Left ventricle myocardium inferior (tissue), 1 donor: Measurements from ENCODE around the gene ANGPTL2. TPM values are rescaled to one million over a fixed set of nuclear protein-coding genes. Genes with fewer than 3 reads are reported as not detected.

Experiments
- DNase-seq: peaks from one replicate; pipeline ENCODE4 v3.0.0-alpha.2; 2020
- H3K27ac ChIP-seq: fragments of 200-600 bp; replicated peaks from 2 replicates; pipeline ENCODE4 v1.8.0; 2021
- H3K27me3 ChIP-seq: fragments of 200-600 bp; 2 replicates; pipeline ENCODE4 v1.8.0; 2021; ENCODE audit warnings: low read depth
- H3K36me3 ChIP-seq: fragments of 200-600 bp; 2 replicates; pipeline ENCODE4 v1.8.0; 2021
- H3K4me1 ChIP-seq: fragments of 200-600 bp; 2 replicates; pipeline ENCODE4 v1.8.0; 2021
- H3K4me3 ChIP-seq: fragments of 200-600 bp; 2 replicates; pipeline ENCODE4 v1.8.0; 2021; ENCODE audit warnings: mild to moderate bottlenecking, moderate library complexity
- H3K9me3 ChIP-seq: fragments of 200-600 bp; replicated peaks from 2 replicates; pipeline ENCODE4 v1.8.0; 2021
- CTCF ChIP-seq: fragments of 200-600 bp; IDR thresholded peaks from 2 replicates; pipeline ENCODE4 v1.8.0; 2021; ENCODE audit warnings: antibody characterized with exemption, mild to moderate bottlenecking, borderline replicate concordance
- intact Hi-C: fragments of 100-400 bp; cut with micrococcal nuclease; formaldehyde crosslinking; loops from one replicate; pipeline ENCODE4 v1.11.0; 2022
- total RNA-seq: library from RNA; stranded (reverse); fragmentation: NEBNext Ultra II Directional; extraction: Animal tissue kit (Norgen Biotek cat#: 25700); gene quantifications from one replicate; pipeline ENCODE4 v1.2.1, GENCODE V29; 2021
- donor health status: DM: no; HTN: yes; CAD: no; lungs with severe emphysema.

The ANGPTL2 gene
- total RNA-seq, 1 donor from 2014 or later = 35.7 TPM

DNA sequence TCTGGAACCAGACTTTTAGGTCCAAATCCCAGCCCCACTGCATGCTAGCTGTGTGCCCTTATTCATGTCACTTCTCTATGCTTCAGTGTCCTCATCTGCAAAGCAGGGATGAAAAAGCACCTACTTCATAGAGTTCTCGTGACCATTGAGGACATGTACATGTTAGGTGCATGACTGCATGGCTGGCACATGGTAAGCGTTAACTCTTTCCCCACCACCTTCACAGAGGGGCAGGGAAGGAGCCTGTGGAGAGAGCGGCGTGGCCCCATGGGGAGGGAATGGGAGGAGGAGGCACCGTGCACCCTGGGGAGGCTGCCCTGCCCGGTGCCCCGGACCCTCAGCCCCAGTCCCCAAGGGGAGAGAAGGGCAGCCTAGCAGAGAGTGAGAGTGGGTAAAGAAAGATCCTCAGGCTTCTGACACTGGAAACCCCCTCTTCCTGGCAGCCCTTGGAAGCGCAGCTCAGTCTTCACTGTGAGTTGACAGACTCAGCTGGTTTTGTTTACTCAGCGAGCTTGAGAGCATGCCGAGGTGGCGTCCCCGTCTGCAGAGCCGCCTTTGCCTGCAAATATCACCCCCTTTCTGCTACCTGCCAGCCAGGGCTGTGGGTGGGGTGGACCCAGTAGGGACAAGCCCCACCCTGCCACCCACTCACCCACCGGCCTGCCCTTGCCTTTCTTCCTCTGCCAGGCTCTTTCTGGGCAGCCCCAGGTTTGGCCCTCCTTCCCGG lies 10.6 kb upstream of the ANGPTL2 start:
- DNase-seq = no peak
- Histone ChIP-seq H3K27ac (peak overlapping the region; percentile 90), H3K4me1 (peaks cover 81% of the 10 kb centered on the region), H3K4me3 (peak overlapping the region; percentile 7), H3K9me3 (no peaks in the 10 kb centered on the region), H3K27me3 (no peaks in the 10 kb centered on the region), H3K36me3 (no peaks in the 10 kb centered on the region)
- intact Hi-C loops = no loop called here
- no peak for TF ChIP-seq CTCF

DNA sequence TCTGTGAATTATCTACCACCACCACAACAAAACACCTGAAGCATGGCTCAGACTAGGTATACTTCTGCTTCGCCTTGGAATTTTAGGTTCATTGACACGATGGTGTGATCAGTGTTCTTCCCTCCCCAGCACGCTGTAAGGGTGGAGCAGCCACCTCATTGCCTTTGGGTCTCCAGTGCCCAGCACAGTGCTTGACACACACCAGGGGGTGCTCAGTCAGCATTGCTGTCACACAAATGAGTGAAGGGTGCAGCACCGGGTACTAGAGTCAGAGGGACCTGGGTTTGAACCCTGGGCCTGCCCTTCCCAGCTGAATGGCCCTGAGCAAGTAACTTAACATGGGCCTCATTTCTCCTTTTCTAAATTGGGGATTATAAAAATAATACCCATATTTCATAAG lies 9.9 kb upstream of the ANGPTL2 start:
- TF ChIP-seq CTCF = no peak
- intact Hi-C loops = no loop called here
- Histone ChIP-seq H3K4me3 (no peak overlapping the region), H3K36me3 (no peaks in the 10 kb centered on the region), H3K27ac (peak overlapping the region; percentile 90), H3K4me1 (peaks cover 82% of the 10 kb centered on the region), H3K27me3 (no peaks in the 10 kb centered on the region), H3K9me3 (no peaks in the 10 kb centered on the region)
- no peak for DNase-seq

GRCh38 chr9:127131871-127132270 lies 9.4 kb upstream of the ANGPTL2 start:
- Histone ChIP-seq H3K36me3 (no peaks in the 10 kb centered on the region), H3K4me3 (no peak overlapping the region), H3K27ac (peak overlapping the region; percentile 90), H3K4me1 (peaks cover 87% of the 10 kb centered on the region), H3K9me3 (no peaks in the 10 kb centered on the region), H3K27me3 (no peaks in the 10 kb centered on the region)
- intact Hi-C loops = no loop called here
- DNase-seq = no peak
- no peak for TF ChIP-seq CTCF

DNA sequence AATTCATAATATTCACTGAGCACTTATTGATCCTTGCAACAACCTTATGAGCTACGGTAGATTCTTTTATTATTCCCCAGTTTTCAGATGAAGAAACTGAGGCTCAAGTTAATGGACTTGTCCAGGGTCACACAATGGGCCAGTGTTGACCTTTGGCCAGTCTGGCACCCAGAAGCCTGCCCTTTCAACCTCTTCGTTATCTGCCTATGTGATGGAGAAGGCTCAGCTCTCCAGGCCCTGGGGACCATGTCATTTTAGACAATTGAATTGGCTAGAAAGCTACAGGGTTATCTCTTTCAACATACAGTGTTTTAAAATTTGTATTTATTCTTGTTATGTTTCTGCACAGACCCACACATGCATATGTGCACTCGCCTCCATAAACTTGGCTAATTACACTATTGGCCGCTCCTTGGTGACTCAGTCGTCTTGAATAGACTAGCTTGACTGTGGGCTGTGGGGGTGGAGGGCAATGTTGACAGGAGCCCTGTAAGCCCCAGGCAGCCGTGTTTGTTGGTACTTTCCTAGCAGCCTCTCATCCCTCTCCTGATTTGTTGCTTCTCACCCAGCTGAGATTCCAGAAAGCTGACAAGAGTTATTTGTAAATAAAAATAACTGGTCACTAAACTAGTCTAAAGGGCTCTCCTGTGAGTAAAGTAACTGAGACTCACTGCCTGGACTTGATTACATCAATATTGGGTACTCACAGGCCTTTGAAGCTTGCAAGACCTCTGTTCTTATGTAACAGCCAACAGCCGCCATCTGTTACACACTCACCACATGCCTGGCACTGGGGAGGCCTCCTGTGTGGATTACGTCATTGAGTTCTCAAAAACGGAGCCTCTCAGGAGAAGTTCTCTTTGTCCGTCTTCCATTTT lies 8.5 kb upstream of the ANGPTL2 start:
- Histone ChIP-seq H3K27ac (peak overlapping the region; percentile 90), H3K4me1 (peaks cover 85% of the 10 kb centered on the region), H3K36me3 (no peaks in the 10 kb centered on the region), H3K9me3 (no peaks in the 10 kb centered on the region), H3K27me3 (no peaks in the 10 kb centered on the region), H3K4me3 (no peak overlapping the region)
- intact Hi-C loops = no loop called here
- DNase-seq = peak; percentile 56
- no peak for TF ChIP-seq CTCF

GRCh38 chr9:127130235-127130634 lies 7.8 kb upstream of the ANGPTL2 start:
- Histone ChIP-seq H3K4me1 (peaks cover 78% of the 10 kb centered on the region), H3K27me3 (no peaks in the 10 kb centered on the region), H3K9me3 (no peaks in the 10 kb centered on the region), H3K36me3 (no peaks in the 10 kb centered on the region), H3K27ac (peak overlapping the region; percentile 90), H3K4me3 (no peak overlapping the region)
- DNase-seq = no peak
- no peak for TF ChIP-seq CTCF
- intact Hi-C loops = no loop called here
